GM23338 (cell line): ENCODE data around the gene NPW. TPM values are rescaled to one million over a fixed set of nuclear protein-coding genes. Genes with fewer than 3 reads are reported as not detected.

Source experiments
- ATAC-seq: fragments of 200-7000 bp; cut with Tn5 transposase; 3 replicates; pipeline ENCODE4 v1.9.1; 2020
- DNase-seq: peaks from one replicate; pipeline ENCODE4 v3.0.0-alpha.2; 2015; ENCODE audit warnings: low spot score
- H2AFZ ChIP-seq: fragments of 200-600 bp; sonication (generic); 2 replicates; pipeline ENCODE4 v1.8.0; 2016; ENCODE audit warnings: antibody characterized with exemption, mild to moderate bottlenecking, moderate library complexity
- H3F3A ChIP-seq: fragments of 200-600 bp; sonication (generic); replicated peaks from 2 replicates; pipeline ENCODE4 v1.8.0; 2017; ENCODE audit warnings: antibody characterized with exemption, mixed run types, low read depth
- H3K27ac ChIP-seq: fragments of 200-600 bp; sonication (generic); 2 replicates; pipeline ENCODE4 v1.6.1; 2016; ENCODE audit warnings: low read depth
- H3K27me3 ChIP-seq: fragments of 200-600 bp; sonication (generic); 2 replicates; pipeline ENCODE4 v1.8.0; 2016; ENCODE audit warnings: mild to moderate bottlenecking, mixed run types, moderate library complexity; ENCODE audit not compliant: insufficient read depth
- H3K36me3 ChIP-seq: fragments of 200-600 bp; sonication (generic); 2 replicates; pipeline ENCODE4 v1.8.0; 2016; ENCODE audit warnings: mild to moderate bottlenecking; ENCODE audit not compliant: insufficient read depth
- H3K4me1 ChIP-seq: fragments of 200-600 bp; sonication (generic); 2 replicates; pipeline ENCODE4 v1.8.0; 2016; ENCODE audit warnings: mild to moderate bottlenecking, moderate library complexity; ENCODE audit not compliant: insufficient read depth
- H3K4me2 ChIP-seq: fragments of 200-600 bp; sonication (generic); 2 replicates; pipeline ENCODE4 v1.7.1; 2017; ENCODE audit warnings: mixed run types
- H3K4me3 ChIP-seq: fragments of 200-600 bp; sonication (generic); 2 replicates; pipeline ENCODE4 v1.6.1; 2016; ENCODE audit warnings: mixed run types
- H3K79me2 ChIP-seq: fragments of 200-600 bp; sonication (generic); replicated peaks from 2 replicates; pipeline ENCODE4 v1.8.0; 2017; ENCODE audit warnings: mild to moderate bottlenecking; ENCODE audit not compliant: insufficient read depth
- H3K9me2 ChIP-seq: fragments of 200-600 bp; sonication (generic); 2 replicates; pipeline ENCODE4 v1.8.0; 2017; ENCODE audit not compliant: insufficient read depth
- H4K20me1 ChIP-seq: fragments of 200-600 bp; sonication (generic); replicated peaks from 2 replicates; pipeline ENCODE4 v1.8.0; 2017; ENCODE audit warnings: mild to moderate bottlenecking; ENCODE audit not compliant: insufficient read depth
- H3K27ac Mint-ChIP-seq: 2 replicates; pipeline ENCODE4 v1.8.0; 2020; ENCODE audit warnings: inconsistent platforms, mild to moderate bottlenecking, moderate library complexity, mixed read lengths
- H3K27me3 Mint-ChIP-seq: 3 replicates; pipeline ENCODE4 v1.8.0; 2022; ENCODE audit warnings: low read depth, mild to moderate bottlenecking, moderate library complexity, mixed read lengths, inconsistent platforms; ENCODE audit not compliant: insufficient read depth, poor library complexity
- H3K36me3 Mint-ChIP-seq: 3 replicates; pipeline ENCODE4 v1.8.0; 2021; ENCODE audit warnings: low read depth, mild to moderate bottlenecking, inconsistent platforms, moderate library complexity, mixed read lengths
- H3K4me1 Mint-ChIP-seq: 3 replicates; pipeline ENCODE4 v1.8.0; 2020; ENCODE audit warnings: mild to moderate bottlenecking, inconsistent platforms, mixed read lengths
- H3K4me3 Mint-ChIP-seq: 3 replicates; pipeline ENCODE4 v1.8.0; 2021; ENCODE audit warnings: moderate library complexity, mild to moderate bottlenecking, inconsistent platforms, mixed read lengths
- H3K9me3 Mint-ChIP-seq: 3 replicates; pipeline ENCODE4 v1.8.0; 2020; ENCODE audit warnings: moderate library complexity, mild to moderate bottlenecking, inconsistent platforms, mixed read lengths
- CREB1 ChIP-seq: fragments of 250-450 bp; sonication (Bioruptor Pico); IDR thresholded peaks from 2 replicates; pipeline ENCODE4 v1.5.0; 2020; ENCODE audit warnings: low read depth, mild to moderate bottlenecking, moderate library complexity
- EZH2 ChIP-seq: fragments of 200-600 bp; sonication (generic); IDR thresholded peaks from one replicate; pipeline ENCODE4 v1.8.0; 2017; ENCODE audit warnings: antibody characterized with exemption, mild to moderate bottlenecking, low read depth; ENCODE audit not compliant: unreplicated experiment
- EZH2phosphoT487 ChIP-seq: fragments of 200-600 bp; sonication (generic); IDR thresholded peaks from one replicate; pipeline ENCODE4 v1.8.1; 2018; ENCODE audit warnings: antibody characterized with exemption; ENCODE audit not compliant: unreplicated experiment
- JUNB ChIP-seq: IDR thresholded peaks from one replicate; pipeline ENCODE4 v1.6.1; 2016; ENCODE audit warnings: antibody characterized with exemption; ENCODE audit not compliant: unreplicated experiment
- NANOG ChIP-seq: IDR thresholded peaks from 2 replicates; pipeline ENCODE4 v1.6.1; 2016; ENCODE audit warnings: antibody characterized with exemption, borderline replicate concordance
- POLR2AphosphoS5 ChIP-seq: IDR thresholded peaks from 2 replicates; pipeline ENCODE4 v1.6.1; 2016; ENCODE audit warnings: antibody characterized with exemption, low read depth
- REST ChIP-seq: IDR thresholded peaks from one replicate; pipeline ENCODE4 v1.6.1; 2018; ENCODE audit warnings: antibody characterized with exemption; ENCODE audit not compliant: unreplicated experiment
- STAT1 ChIP-seq: IDR thresholded peaks from one replicate; pipeline ENCODE4 v1.6.1; 2016; ENCODE audit warnings: antibody characterized with exemption; ENCODE audit not compliant: unreplicated experiment
- ZNF114 ChIP-seq: fragments of 250-450 bp; sonication (Bioruptor Pico); IDR thresholded peaks from 2 replicates; pipeline ENCODE4 v1.5.0; 2020; ENCODE audit warnings: mild to moderate bottlenecking, moderate library complexity
- ZNF331 ChIP-seq: fragments of 250-450 bp; sonication (Bioruptor Pico); IDR thresholded peaks from 2 replicates; pipeline ENCODE4 v1.5.0; 2020; ENCODE audit warnings: low read depth, mild to moderate bottlenecking, moderate library complexity
- ZNF462 ChIP-seq: fragments of 250-450 bp; sonication (Bioruptor Pico); IDR thresholded peaks from 2 replicates; pipeline ENCODE4 v1.5.0; 2020; ENCODE audit warnings: mild to moderate bottlenecking, moderate library complexity
- polyA plus RNA-seq: library from polyadenylated mRNA; unstranded; fragments of >200 nt; fragmentation: Nextera tagmentation; extraction: Ambion mirVana; gene quantifications from 2 replicates; pipeline ENCODE4 v1.2.1, GENCODE V29; 2016
- total RNA-seq: library from RNA; depleted of rRNA; stranded (reverse); fragments of >200 nt; shearing (Covaris generic); gene quantifications from 2 replicates; pipeline ENCODE4 v1.2.3, GENCODE V29; 2014
- TF ChIP-seq, protein P1 (sequence below), 2 experiments: fragments of 200-600 bp in 1 of 2; sonication (generic) in 1 of 2; conservative IDR thresholded peaks; 2 replicates each; pipeline versions ENCODE4 v1.5.1 to v1.6.1; 2016 to 2017; ENCODE audit warnings: antibody characterized with exemption in 2 of 2, low read depth in 2 of 2, mild to moderate bottlenecking in 2 of 2, moderate library complexity in 1 of 2
- TF ChIP-seq, protein P2 (sequence below): IDR thresholded peaks from 2 replicates; pipeline ENCODE4 v1.6.1; 2016; ENCODE audit warnings: antibody characterized with exemption

The NPW gene
- total and polyA plus RNA-seq, 2 experiments from 2014 or later, result 4.5 to 37.6 TPM

- no peak for DNase-seq
- Histone ChIP-seq H3K4me2 (no peak overlapping the region), H3K27me3 (no peaks in the 10 kb centered on the region), H2AFZ (no peak overlapping the region), H4K20me1 (no peaks in the 10 kb centered on the region), H3K79me2 (no peaks in the 10 kb centered on the region), H3K9me2 (no peaks in the 10 kb centered on the region), H3K4me1 (no peaks in the 10 kb centered on the region), H3K27ac (no peak overlapping the region), H3K36me3 (no peaks in the 10 kb centered on the region; the same call in 1 of the 2 replicates), H3K4me3 (no peak overlapping the region), H3F3A (no peaks in the 10 kb centered on the region)
- H3K4me3 Mint-ChIP-seq, result no peak overlapping the region
- H3K9me3 Mint-ChIP-seq, result no peaks in the 10 kb centered on the region
- no peak overlapping the region for H3K27ac Mint-ChIP-seq
- no peaks in the 10 kb centered on the region for H3K4me1 Mint-ChIP-seq
- H3K27me3 Mint-ChIP-seq, result peaks cover 5% of the 10 kb centered on the region
- ATAC-seq, result no peak
- TF ChIP-seq ZNF331 (CRISPR knock-in tag) (no peak), STAT1 (no peak), NANOG (no peak), POLR2AphosphoS5 (no peak), REST (no peak), ZNF462 (CRISPR knock-in tag) (no peak), JUNB (no peak), CREB1 (CRISPR knock-in tag) (no peak), EZH2phosphoT487 (no peak), EZH2 (no peak), ZNF114 (CRISPR knock-in tag) (no peak)
- TF ChIP-seq, protein P1, sequence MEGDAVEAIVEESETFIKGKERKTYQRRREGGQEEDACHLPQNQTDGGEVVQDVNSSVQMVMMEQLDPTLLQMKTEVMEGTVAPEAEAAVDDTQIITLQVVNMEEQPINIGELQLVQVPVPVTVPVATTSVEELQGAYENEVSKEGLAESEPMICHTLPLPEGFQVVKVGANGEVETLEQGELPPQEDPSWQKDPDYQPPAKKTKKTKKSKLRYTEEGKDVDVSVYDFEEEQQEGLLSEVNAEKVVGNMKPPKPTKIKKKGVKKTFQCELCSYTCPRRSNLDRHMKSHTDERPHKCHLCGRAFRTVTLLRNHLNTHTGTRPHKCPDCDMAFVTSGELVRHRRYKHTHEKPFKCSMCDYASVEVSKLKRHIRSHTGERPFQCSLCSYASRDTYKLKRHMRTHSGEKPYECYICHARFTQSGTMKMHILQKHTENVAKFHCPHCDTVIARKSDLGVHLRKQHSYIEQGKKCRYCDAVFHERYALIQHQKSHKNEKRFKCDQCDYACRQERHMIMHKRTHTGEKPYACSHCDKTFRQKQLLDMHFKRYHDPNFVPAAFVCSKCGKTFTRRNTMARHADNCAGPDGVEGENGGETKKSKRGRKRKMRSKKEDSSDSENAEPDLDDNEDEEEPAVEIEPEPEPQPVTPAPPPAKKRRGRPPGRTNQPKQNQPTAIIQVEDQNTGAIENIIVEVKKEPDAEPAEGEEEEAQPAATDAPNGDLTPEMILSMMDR (conservative IDR thresholded peaks at IDR 0.05; ENCODE audit: low read depth in 2 of 2), result no peak
- TF ChIP-seq, protein P2, sequence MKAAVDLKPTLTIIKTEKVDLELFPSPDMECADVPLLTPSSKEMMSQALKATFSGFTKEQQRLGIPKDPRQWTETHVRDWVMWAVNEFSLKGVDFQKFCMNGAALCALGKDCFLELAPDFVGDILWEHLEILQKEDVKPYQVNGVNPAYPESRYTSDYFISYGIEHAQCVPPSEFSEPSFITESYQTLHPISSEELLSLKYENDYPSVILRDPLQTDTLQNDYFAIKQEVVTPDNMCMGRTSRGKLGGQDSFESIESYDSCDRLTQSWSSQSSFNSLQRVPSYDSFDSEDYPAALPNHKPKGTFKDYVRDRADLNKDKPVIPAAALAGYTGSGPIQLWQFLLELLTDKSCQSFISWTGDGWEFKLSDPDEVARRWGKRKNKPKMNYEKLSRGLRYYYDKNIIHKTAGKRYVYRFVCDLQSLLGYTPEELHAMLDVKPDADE, result no peak
- peaks cover 23% of the 10 kb centered on the region for H3K36me3 Mint-ChIP-seq
These were observed 35.1 kb downstream of the NPW start for GRCh38 chr16:2054543-2055245.
